Measurements from ENCODE around the gene ACVR1B. TPM values are rescaled to one million over a fixed set of nuclear protein-coding genes. Genes with fewer than 3 reads are reported as not detected.

The ACVR1B gene
- total RNA-seq, 1 donor = 17.1 TPM

DNA sequence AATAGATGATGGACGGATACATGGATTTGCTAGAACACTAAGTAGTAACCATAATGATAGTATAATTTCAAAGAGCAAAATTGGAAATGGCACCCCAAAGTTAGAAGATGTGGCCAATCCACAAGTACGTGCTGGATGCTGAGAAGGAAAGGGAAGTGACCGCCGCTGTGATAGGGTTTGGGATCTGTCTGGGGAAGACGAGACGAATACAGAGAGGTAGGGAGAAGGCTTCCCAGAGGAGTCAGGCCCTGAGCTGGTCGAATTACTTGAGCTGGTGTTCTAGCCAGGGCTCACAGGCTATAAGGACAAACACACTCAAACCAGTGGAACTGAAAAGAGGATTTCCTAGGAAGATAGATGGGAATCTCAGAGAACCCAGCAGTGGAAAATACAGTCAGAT, 9.4 kb upstream of the ACVR1B start:
- no peak for DNase-seq (ENCODE audit: low read depth)
- no peak overlapping the region for H3K4me3 ChIP-seq (ENCODE audit: low read depth, low read length)
- TF ChIP-seq, protein P1, sequence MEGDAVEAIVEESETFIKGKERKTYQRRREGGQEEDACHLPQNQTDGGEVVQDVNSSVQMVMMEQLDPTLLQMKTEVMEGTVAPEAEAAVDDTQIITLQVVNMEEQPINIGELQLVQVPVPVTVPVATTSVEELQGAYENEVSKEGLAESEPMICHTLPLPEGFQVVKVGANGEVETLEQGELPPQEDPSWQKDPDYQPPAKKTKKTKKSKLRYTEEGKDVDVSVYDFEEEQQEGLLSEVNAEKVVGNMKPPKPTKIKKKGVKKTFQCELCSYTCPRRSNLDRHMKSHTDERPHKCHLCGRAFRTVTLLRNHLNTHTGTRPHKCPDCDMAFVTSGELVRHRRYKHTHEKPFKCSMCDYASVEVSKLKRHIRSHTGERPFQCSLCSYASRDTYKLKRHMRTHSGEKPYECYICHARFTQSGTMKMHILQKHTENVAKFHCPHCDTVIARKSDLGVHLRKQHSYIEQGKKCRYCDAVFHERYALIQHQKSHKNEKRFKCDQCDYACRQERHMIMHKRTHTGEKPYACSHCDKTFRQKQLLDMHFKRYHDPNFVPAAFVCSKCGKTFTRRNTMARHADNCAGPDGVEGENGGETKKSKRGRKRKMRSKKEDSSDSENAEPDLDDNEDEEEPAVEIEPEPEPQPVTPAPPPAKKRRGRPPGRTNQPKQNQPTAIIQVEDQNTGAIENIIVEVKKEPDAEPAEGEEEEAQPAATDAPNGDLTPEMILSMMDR (IDR thresholded peaks at IDR 0.05; ENCODE audit: insufficient read depth, low read length) = no peak

DNA sequence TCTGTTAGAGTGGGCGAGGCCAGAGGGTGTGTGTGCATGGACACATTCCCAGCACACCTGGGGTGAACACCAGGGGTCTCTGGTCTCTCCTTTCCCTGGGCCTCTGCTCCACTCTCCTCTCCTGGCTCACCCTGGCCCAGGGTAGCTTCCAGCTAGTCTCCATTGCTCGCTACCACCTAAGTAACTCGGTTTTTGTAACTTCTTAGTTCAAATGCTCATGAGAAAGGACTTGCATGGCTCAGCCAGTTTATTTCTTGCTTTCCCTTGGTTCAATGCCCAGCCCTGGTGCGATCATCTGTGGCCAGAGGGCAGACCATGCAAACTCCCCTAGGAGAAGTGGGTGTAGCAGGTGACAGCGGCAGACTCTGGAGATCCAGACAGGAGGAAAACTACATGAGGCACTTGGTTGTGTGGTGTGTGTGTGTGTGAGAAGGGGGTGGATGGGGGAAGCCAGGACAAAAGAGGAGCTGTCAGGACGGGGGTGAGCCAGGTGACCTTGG, 8.9 kb upstream of the ACVR1B start:
- DNase-seq (ENCODE audit: low read depth) = no peak
- TF ChIP-seq, protein P1 (IDR thresholded peaks at IDR 0.05; ENCODE audit: insufficient read depth, low read length) = no peak
- no peak overlapping the region for H3K4me3 ChIP-seq (ENCODE audit: low read depth, low read length)

DNA sequence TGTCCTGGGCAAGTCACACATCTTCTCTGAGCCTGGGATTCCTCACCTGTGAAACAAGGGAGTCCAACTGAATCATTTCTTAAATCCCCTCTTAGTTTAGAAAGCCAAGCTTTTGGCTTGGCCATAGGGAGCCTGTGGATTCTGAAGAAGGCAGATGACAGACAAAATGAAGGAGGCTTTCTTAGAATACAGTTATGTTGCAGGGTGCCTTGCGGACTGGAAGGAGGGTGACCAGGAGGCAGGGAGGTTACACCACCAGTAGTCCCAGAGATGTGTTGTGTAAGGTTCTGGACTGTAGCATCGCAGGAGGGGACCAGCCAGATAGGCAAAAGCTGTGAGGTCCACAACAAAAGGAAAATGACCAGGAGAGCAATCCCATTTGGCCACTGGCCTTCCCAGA, 8.2 kb upstream of the ACVR1B start:
- no peak overlapping the region for H3K4me3 ChIP-seq (ENCODE audit: low read depth, low read length)
- TF ChIP-seq, protein P1 (IDR thresholded peaks at IDR 0.05; ENCODE audit: insufficient read depth, low read length) = no peak
- no peak for DNase-seq (ENCODE audit: low read depth)

DNA sequence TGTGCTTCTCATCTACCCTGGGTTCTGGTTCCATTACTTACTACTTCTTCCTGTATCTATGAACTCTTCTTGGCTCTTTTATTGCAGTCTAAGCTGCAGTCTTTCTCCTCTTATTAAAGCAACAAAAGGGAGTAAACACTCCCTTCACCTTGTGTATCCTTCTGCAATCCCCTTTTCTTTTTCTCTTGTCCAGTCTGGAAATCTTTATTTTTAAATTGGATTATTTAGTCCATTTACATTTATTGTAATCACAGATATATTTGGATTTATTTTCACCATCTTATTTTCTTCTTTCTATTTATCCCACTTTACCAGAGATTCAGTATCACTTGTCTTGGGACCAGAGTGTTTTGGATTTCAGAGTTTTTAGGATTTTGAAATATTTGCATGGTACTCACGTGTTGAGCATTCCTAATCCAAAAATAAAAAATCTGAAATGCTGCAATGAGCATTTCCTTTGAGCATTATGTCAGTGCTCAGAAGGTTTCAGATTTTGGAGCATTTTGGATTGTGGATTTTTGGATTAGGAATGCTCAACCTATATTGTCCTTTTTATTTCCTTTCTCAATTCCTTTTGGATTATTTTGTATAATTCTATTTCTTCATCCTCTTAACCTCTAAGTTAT, 6.8 kb upstream of the ACVR1B start:
- no peak for DNase-seq (ENCODE audit: low read depth)
- H3K4me3 ChIP-seq (ENCODE audit: low read depth, low read length) = no peak overlapping the region
- TF ChIP-seq, protein P1 (IDR thresholded peaks at IDR 0.05; ENCODE audit: insufficient read depth, low read length) = no peak

DNA sequence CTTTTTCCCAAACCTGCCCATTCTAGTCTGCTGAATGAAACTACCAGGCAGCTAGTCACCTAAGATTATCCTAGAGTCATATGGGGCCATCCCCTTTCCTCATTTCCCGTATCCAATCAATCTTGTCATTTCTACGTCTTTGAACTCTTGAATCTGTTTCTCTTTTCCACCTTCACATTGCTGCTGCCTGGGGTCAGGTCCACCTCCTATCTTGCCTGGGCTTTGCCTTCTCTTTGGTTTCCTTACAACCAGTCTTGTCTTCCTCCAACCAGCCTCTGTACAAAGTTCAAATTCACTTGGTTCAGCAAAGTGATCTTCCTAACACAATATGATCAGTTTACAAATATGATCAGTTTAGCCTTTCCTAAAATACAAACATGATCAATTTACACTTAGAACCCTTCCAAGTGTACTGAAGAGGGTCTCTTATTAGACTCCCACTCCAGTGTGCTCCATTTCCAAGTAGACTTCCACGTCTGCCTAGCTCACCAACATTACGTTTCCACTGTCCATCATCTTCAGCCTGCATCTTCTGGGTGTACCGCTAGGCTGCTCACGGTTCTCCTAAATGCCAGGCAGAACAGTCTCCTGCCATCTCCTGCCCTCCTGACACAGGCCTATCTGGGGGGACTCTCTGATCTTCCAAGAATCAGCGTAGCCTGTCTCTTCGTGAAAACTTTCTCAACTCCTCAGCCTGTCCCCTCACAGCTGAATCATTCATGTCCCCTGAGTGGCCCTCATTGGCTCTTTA, 4.1 kb upstream of the ACVR1B start:
- DNase-seq (ENCODE audit: low read depth) = no peak
- TF ChIP-seq, protein P1 (IDR thresholded peaks at IDR 0.05; ENCODE audit: insufficient read depth, low read length) = no peak
- H3K4me3 ChIP-seq (ENCODE audit: low read depth, low read length) = no peak overlapping the region

DNA sequence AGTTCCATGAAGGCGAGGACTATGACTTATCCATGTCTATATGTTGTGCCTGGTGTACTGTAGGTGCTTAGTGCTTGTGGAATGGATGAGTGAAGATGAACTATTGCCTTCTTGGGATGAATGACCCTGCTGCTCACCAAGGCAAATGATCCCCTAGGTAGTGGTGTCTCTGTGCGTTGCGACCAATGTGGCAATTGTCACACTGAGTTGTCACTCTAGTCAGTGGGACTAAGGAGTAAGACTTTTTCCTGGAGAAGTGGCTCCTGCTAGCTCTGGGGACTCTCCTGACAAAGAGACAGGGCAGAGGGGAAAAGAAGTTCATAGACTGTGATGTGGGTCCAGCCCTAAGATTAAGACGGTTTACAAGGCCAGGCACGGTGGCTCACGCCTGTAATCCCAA, 3.4 kb upstream of the ACVR1B start:
- H3K4me3 ChIP-seq (ENCODE audit: low read depth, low read length) = no peak overlapping the region
- no peak for DNase-seq (ENCODE audit: low read depth)
- TF ChIP-seq, protein P1 (IDR thresholded peaks at IDR 0.05; ENCODE audit: insufficient read depth, low read length) = no peak

All from fibroblast of the aortic adventitia (primary cell).